ENCODE measurements around the gene CAMTA1. TPM values are rescaled to one million over a fixed set of nuclear protein-coding genes. Genes with fewer than 3 reads are reported as not detected.

Gene CAMTA1
- total and polyA plus RNA-seq, 2 donors, result 53.3 to 115 TPM

DNA sequence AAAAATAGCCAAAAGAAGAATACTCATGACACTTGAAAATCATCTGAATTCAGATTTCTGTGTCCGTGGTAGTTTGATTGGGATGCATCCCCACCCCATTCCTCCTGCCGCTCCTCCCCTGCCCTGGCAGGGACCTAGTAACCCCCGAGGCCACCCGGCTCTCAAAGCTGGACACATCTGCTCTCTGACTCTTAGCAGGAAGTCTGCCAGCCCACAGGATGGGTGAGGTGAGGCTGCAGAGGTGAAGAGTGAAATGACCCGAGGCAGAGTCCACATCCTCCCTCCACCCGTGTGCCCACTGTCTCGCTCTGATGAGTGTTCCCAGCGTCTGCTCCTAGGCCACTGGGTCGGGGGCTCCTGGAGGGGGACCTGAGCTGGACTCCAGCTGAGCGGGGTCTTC lies 677.4 kb downstream of the CAMTA1 start:
- Histone ChIP-seq H3K27ac (ENCODE audit: low read depth) (no peak overlapping the region), H3K36me3 (ENCODE audit: insufficient read depth) (no peaks in the 10 kb centered on the region), H3K4me1 (ENCODE audit: insufficient read depth) (no peaks in the 10 kb centered on the region), H3K4me3 (ENCODE audit: low read depth, low read length) (no peak overlapping the region)
- 74% methylated on average over 10 of the region's 10 CpGs for WGBS
- DNase-seq (ENCODE audit: extremely low spot score), result no peak

GRCh38 chr1:7463526-7463925 lies 678.3 kb downstream of the CAMTA1 start:
- H3K27ac ChIP-seq (ENCODE audit: low read depth), result no peak overlapping the region
- H3K36me3 ChIP-seq (ENCODE audit: insufficient read depth), result no peaks in the 10 kb centered on the region
- DNase-seq (ENCODE audit: extremely low spot score), result no peak
- H3K4me3 ChIP-seq (ENCODE audit: low read depth, low read length), result no peak overlapping the region
- WGBS, result 86% methylated on average over 7 of the region's 7 CpGs
- no peaks in the 10 kb centered on the region for H3K4me1 ChIP-seq (ENCODE audit: insufficient read depth)

- WGBS, result 90% methylated on average over 12 of the region's 12 CpGs
- Histone ChIP-seq H3K36me3 (ENCODE audit: insufficient read depth) (no peaks in the 10 kb centered on the region), H3K4me1 (ENCODE audit: insufficient read depth) (no peaks in the 10 kb centered on the region), H3K27ac (ENCODE audit: low read depth) (no peak overlapping the region), H3K4me3 (ENCODE audit: low read depth, low read length) (no peak overlapping the region)
- no peak for DNase-seq (ENCODE audit: extremely low spot score)
Measured at GRCh38 chr1:7464736-7465135, 679.5 kb downstream of the CAMTA1 start.

- WGBS, result 96% methylated on average over 27 of the region's 27 CpGs
- Histone ChIP-seq H3K4me1 (ENCODE audit: insufficient read depth) (no peaks in the 10 kb centered on the region), H3K36me3 (ENCODE audit: insufficient read depth) (no peaks in the 10 kb centered on the region), H3K27ac (ENCODE audit: low read depth) (no peak overlapping the region), H3K4me3 (ENCODE audit: low read depth, low read length) (no peak overlapping the region)
- DNase-seq (ENCODE audit: extremely low spot score), result no peak
Measured at GRCh38 chr1:7467476-7468175, 682.4 kb downstream of the CAMTA1 start.

DNA sequence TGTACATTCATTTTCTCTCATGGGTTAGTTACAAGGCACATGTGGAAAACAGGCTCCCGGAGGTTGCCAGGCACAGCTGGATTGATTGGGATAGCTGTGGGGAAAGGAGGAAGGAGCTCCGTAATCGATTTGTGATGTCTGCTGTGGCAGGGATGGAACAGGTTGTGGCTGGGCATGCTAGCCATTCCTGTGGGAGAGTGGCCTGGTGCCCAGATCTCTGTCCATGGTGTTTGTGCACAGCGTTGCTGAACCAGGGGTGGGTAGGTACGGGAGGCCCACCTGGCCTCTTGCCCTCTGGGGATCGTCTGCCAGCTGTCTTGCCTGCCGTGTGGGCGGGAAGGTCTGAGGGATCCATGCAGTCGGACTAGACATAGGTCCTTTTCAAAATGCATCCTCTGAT lies 683.0 kb downstream of the CAMTA1 start:
- no peaks in the 10 kb centered on the region for H3K4me1 ChIP-seq (ENCODE audit: insufficient read depth)
- H3K36me3 ChIP-seq (ENCODE audit: insufficient read depth), result no peaks in the 10 kb centered on the region
- DNase-seq (ENCODE audit: extremely low spot score), result no peak
- H3K4me3 ChIP-seq (ENCODE audit: low read depth, low read length), result no peak overlapping the region
- no peak overlapping the region for H3K27ac ChIP-seq (ENCODE audit: low read depth)
- 90% methylated on average over 9 of the region's 9 CpGs for WGBS

GRCh38 chr1:7469255-7469938 lies 684.1 kb downstream of the CAMTA1 start:
- Histone ChIP-seq H3K4me1 (ENCODE audit: insufficient read depth) (no peaks in the 10 kb centered on the region), H3K27ac (ENCODE audit: low read depth) (no peak overlapping the region), H3K36me3 (ENCODE audit: insufficient read depth) (no peaks in the 10 kb centered on the region), H3K4me3 (ENCODE audit: low read depth, low read length) (no peak overlapping the region)
- 65% methylated on average over 13 of the region's 13 CpGs for WGBS
- DNase-seq (ENCODE audit: extremely low spot score), result no peak

GRCh38 chr1:7470904-7471638 lies 685.8 kb downstream of the CAMTA1 start:
- DNase-seq (ENCODE audit: extremely low spot score), result no peak
- no peaks in the 10 kb centered on the region for H3K36me3 ChIP-seq (ENCODE audit: insufficient read depth)
- 19% methylated on average over 12 of the region's 12 CpGs for WGBS
- H3K27ac ChIP-seq (ENCODE audit: low read depth), result no peak overlapping the region
- no peaks in the 10 kb centered on the region for H3K4me1 ChIP-seq (ENCODE audit: insufficient read depth)
- no peak overlapping the region for H3K4me3 ChIP-seq (ENCODE audit: low read depth, low read length)

GRCh38 chr1:7471836-7472235 lies 686.6 kb downstream of the CAMTA1 start:
- DNase-seq (ENCODE audit: extremely low spot score), result no peak
- Histone ChIP-seq H3K27ac (ENCODE audit: low read depth) (no peak overlapping the region), H3K36me3 (ENCODE audit: insufficient read depth) (no peaks in the 10 kb centered on the region), H3K4me1 (ENCODE audit: insufficient read depth) (no peaks in the 10 kb centered on the region), H3K4me3 (ENCODE audit: low read depth, low read length) (no peak overlapping the region)
- WGBS, result 78% methylated on average over 14 of the region's 14 CpGs

DNA sequence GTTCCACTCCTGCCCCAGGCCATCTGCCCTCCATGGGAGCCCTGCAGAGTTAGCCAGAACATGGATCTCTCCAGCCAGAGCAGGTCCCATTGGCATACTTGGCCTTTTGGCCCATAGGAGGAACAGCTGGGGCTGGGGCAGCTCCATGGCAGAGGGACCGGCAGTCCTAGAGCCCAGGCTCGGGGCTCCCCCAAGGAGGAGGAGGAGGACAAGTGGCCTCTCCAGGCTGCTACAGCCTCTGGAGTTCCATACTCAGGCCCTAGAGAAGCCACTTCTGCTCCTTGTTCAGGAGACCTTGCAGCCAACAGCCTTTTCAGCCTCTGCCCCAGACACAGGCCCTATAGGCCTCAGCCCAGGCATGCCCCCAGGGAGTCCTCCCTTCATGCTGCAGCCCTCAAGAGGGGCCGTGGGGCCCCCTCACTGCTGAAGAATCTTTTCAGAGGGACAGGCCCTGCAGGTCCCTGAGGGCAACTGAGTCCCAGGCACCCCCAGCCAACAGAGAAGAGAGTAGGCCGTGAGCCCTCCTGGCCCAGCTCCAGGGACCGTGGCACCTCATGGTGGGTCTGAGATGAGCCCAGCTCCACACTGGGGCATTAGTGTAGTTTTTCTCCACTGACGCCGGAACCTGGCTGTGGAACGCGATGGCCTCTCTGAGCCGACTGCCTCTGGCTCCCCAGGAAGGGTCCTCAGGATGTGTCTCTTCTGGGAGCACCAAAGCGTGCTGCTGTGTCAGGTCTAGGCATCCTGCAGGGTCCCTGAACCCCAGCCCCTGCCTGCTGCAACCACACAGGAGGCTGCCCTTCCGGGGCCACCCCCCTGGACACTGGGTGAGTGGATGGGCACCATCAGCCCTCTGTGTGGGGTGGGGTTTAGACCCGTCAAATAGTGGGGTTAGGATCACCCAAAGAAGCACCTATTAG lies 688.2 kb downstream of the CAMTA1 start:
- no peaks in the 10 kb centered on the region for H3K36me3 ChIP-seq (ENCODE audit: insufficient read depth)
- H3K27ac ChIP-seq (ENCODE audit: low read depth), result no peak overlapping the region
- no peak overlapping the region for H3K4me3 ChIP-seq (ENCODE audit: low read depth, low read length)
- no peaks in the 10 kb centered on the region for H3K4me1 ChIP-seq (ENCODE audit: insufficient read depth)
- no peak for DNase-seq (ENCODE audit: extremely low spot score)
- WGBS, result 95% methylated on average over 13 of the region's 13 CpGs

DNA sequence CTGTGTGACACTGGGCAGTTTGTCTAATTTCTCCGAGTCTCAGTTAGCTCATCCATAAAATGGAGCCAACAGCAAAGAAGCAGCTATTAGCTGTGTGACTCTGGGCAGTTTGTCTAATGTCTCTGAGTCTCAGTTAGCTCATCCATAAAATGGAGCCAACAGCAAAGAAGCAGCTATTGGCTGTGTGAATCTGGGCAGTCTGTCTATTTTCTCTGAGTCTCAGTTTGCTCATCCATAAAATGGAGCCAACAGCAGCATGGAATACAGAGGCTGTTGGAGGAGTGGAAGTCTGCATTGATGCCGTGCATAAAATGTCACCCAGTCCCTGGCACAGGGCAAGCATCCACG lies 688.9 kb downstream of the CAMTA1 start:
- 90% methylated on average over 3 of the region's 3 CpGs for WGBS
- Histone ChIP-seq H3K4me1 (ENCODE audit: insufficient read depth) (no peaks in the 10 kb centered on the region), H3K36me3 (ENCODE audit: insufficient read depth) (no peaks in the 10 kb centered on the region), H3K4me3 (ENCODE audit: low read depth, low read length) (no peak overlapping the region), H3K27ac (ENCODE audit: low read depth) (no peak overlapping the region)
- no peak for DNase-seq (ENCODE audit: extremely low spot score)

GRCh38 chr1:7474786-7475502 lies 689.7 kb downstream of the CAMTA1 start:
- H3K4me1 ChIP-seq (ENCODE audit: insufficient read depth), result no peaks in the 10 kb centered on the region
- DNase-seq (ENCODE audit: extremely low spot score), result no peak
- no peak overlapping the region for H3K27ac ChIP-seq (ENCODE audit: low read depth)
- H3K36me3 ChIP-seq (ENCODE audit: insufficient read depth), result no peaks in the 10 kb centered on the region
- WGBS, result 95% methylated on average over 13 of the region's 13 CpGs
- no peak overlapping the region for H3K4me3 ChIP-seq (ENCODE audit: low read depth, low read length)

- DNase-seq (ENCODE audit: extremely low spot score), result no peak
- H3K4me3 ChIP-seq (ENCODE audit: low read depth, low read length), result no peak overlapping the region
- 95% methylated on average over 5 of the region's 5 CpGs for WGBS
- H3K36me3 ChIP-seq (ENCODE audit: insufficient read depth), result no peaks in the 10 kb centered on the region
- H3K4me1 ChIP-seq (ENCODE audit: insufficient read depth), result no peaks in the 10 kb centered on the region
- H3K27ac ChIP-seq (ENCODE audit: low read depth), result no peak overlapping the region
Measured at GRCh38 chr1:7475691-7476090, 690.4 kb downstream of the CAMTA1 start.

DNA sequence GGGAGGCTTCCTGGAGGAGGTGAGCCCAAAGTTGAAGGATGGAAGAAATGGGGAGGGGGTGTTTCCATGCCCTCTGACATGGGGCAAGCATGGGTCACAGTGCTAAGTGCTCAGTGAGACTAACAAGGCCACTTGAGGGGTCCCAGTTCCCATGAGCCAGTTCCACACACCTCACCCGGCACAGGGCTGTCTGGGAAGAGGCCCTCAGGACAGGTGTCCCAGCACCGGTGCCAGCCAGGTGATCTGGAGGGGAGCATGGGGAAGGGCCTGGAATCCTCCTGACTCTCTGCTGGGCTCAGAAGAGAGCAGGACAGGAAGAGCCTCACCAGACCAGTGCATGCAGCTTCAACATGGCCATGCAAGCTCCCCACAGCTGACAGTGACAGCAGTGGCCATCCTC lies 691.1 kb downstream of the CAMTA1 start:
- Histone ChIP-seq H3K36me3 (ENCODE audit: insufficient read depth) (no peaks in the 10 kb centered on the region), H3K4me1 (ENCODE audit: insufficient read depth) (no peaks in the 10 kb centered on the region), H3K4me3 (ENCODE audit: low read depth, low read length) (no peak overlapping the region), H3K27ac (ENCODE audit: low read depth) (no peak overlapping the region)
- DNase-seq (ENCODE audit: extremely low spot score), result no peak
- whole genome bisulfite sequencing, result 94% methylated on average over 2 of the region's 2 CpGs
